CD4-positive, CD25-positive, alpha-beta regulatory T cell (primary cell): Measurements from ENCODE around the gene NTRK3. TPM values are rescaled to one million over a fixed set of nuclear protein-coding genes. Genes with fewer than 3 reads are reported as not detected.
"Not testable (repeated sequence)": the region's sequence is repeated elsewhere in the genome, so short reads cannot be mapped to it uniquely, and the experiment has no call there.

Experiments
- ATAC-seq, 2 donors: fragments of 150-1000 bp; cut with Tn5 transposase; one replicate each; pipeline ENCODE4 v1.10.0; 2021; ENCODE audit warnings: low read depth in 2 of 2, moderate number of reproducible peaks in 2 of 2, moderate library complexity in 1 of 2
- DNase-seq, 3 donors: peaks; one replicate each; pipeline versions ENCODE4 v3.0.0 to v3.0.0-alpha.2; 2012 to 2022; ENCODE audit warnings: mixed read lengths in 1 of 3
- H3K27ac ChIP-seq: one replicate; pipeline ENCODE4 v1.7.0; 2013; ENCODE audit warnings: mild to moderate bottlenecking, low read length; ENCODE audit not compliant: insufficient read depth, poor library complexity, severe bottlenecking
- H3K27me3 ChIP-seq: one replicate; pipeline ENCODE4 v1.7.0; 2013; ENCODE audit warnings: low read length; ENCODE audit not compliant: control insufficient read depth, insufficient read depth
- H3K36me3 ChIP-seq: one replicate; pipeline ENCODE4 v1.7.0; 2013; ENCODE audit warnings: mild to moderate bottlenecking, low read length, moderate library complexity; ENCODE audit not compliant: control insufficient read depth, insufficient read depth
- H3K4me1 ChIP-seq: 2 replicates; pipeline ENCODE4 v1.7.0; 2013; ENCODE audit warnings: mild to moderate bottlenecking, low read length; ENCODE audit not compliant: insufficient read depth, control insufficient read depth, poor library complexity, severe bottlenecking
- H3K4me3 ChIP-seq: one replicate; pipeline ENCODE4 v1.7.0; 2013; ENCODE audit warnings: low read depth, mild to moderate bottlenecking, low read length, moderate library complexity
- H3K9me3 ChIP-seq, 2 experiments: 1 replicate in 1 of 2; 2 replicates in 1 of 2; pipeline ENCODE4 v1.7.0; 2013; ENCODE audit warnings: low read length in 2 of 2, mild to moderate bottlenecking in 1 of 2, moderate library complexity in 1 of 2; ENCODE audit not compliant: control insufficient read depth in 2 of 2
- H3K27ac Mint-ChIP-seq, 3 donors: one replicate each; pipeline ENCODE4 v1.8.0; 2020 to 2022; ENCODE audit warnings: mild to moderate bottlenecking in 3 of 3, mixed read lengths in 3 of 3, moderate library complexity in 2 of 3
- H3K27me3 Mint-ChIP-seq: one replicate; pipeline ENCODE4 v1.8.0; 2022; ENCODE audit warnings: mild to moderate bottlenecking, mixed read lengths
- H3K36me3 Mint-ChIP-seq: one replicate; pipeline ENCODE4 v1.8.0; 2020; ENCODE audit warnings: mixed read lengths
- H3K4me1 Mint-ChIP-seq, 4 donors: one replicate each; pipeline ENCODE4 v1.8.0; 2020 to 2022; ENCODE audit warnings: mixed read lengths in 4 of 4, mild to moderate bottlenecking in 1 of 4
- H3K4me3 Mint-ChIP-seq, 4 donors: one replicate each; pipeline ENCODE4 v1.8.0; 2020 to 2022; ENCODE audit warnings: mild to moderate bottlenecking in 4 of 4, mixed read lengths in 4 of 4, moderate library complexity in 3 of 4
- H3K9me3 Mint-ChIP-seq, 7 donors: one replicate each; pipeline ENCODE4 v1.8.0; 2020 to 2022; ENCODE audit warnings: mixed read lengths in 7 of 7, mild to moderate bottlenecking in 3 of 7, moderate library complexity in 2 of 7
- polyA plus RNA-seq, 4 donors: library from polyadenylated mRNA; unstranded; fragments of 300-500 nt; fragmentation: Illumina TruSeq; gene quantifications; one replicate each; pipeline ENCODE4 v1.2.3, GENCODE V29; 2021
- total RNA-seq: library from RNA; stranded (reverse); gene quantifications from one replicate; pipeline ENCODE4 v1.2.3, GENCODE V29; 2022

Gene NTRK3
- total and polyA plus RNA-seq, 5 donors from 2014 or later, result not detected

- ATAC-seq (no peak), DNase-seq (no peak)
- Histone ChIP-seq H3K27me3 (no peaks in the 10 kb centered on the region), H3K36me3 (no peaks in the 10 kb centered on the region), H3K4me1 (no peaks in the 10 kb centered on the region), H3K9me3 (no peaks in the 10 kb centered on the region), H3K27ac (no peak overlapping the region), H3K4me3 (no peak overlapping the region)
- Mint-ChIP-seq H3K27me3 (no peaks in the 10 kb centered on the region), H3K27ac (no peak overlapping the region), H3K4me3 (no peak overlapping the region), H3K9me3 (peaks cover 0 to 4% (median 0%) of the 10 kb centered on the region in 7 donors), H3K36me3 (no peaks in the 10 kb centered on the region), H3K4me1 (no peaks in the 10 kb centered on the region)
These were observed 213.1 kb downstream of the NTRK3 start for GRCh38 chr15:88043396-88043795.

- Histone ChIP-seq H3K27me3 (no peaks in the 10 kb centered on the region), H3K36me3 (no peaks in the 10 kb centered on the region), H3K27ac (no peak overlapping the region), H3K9me3 (no peaks in the 10 kb centered on the region), H3K4me3 (no peak overlapping the region), H3K4me1 (no peaks in the 10 kb centered on the region)
- ATAC-seq (no peak), DNase-seq (no peak)
- Mint-ChIP-seq H3K27me3 (no peaks in the 10 kb centered on the region), H3K4me3 (no peak overlapping the region), H3K4me1 (no peaks in the 10 kb centered on the region), H3K9me3 (peaks cover 0 to 4% (median 0%) of the 10 kb centered on the region in 7 donors), H3K27ac (no peak overlapping the region), H3K36me3 (no peaks in the 10 kb centered on the region)
These were observed 214.5 kb downstream of the NTRK3 start for GRCh38 chr15:88042047-88042446.

- Histone ChIP-seq H3K27me3 (peaks cover 2% of the 10 kb centered on the region), H3K36me3 (no peaks in the 10 kb centered on the region), H3K27ac (no peak overlapping the region), H3K9me3 (no peaks in the 10 kb centered on the region), H3K4me3 (no peak overlapping the region), H3K4me1 (no peaks in the 10 kb centered on the region)
- Mint-ChIP-seq H3K4me3 (no peak overlapping the region), H3K27me3 (peaks cover 4% of the 10 kb centered on the region), H3K4me1 (no peaks in the 10 kb centered on the region), H3K9me3 (peaks cover 0 to 4% (median 0%) of the 10 kb centered on the region in 7 donors), H3K36me3 (no peaks in the 10 kb centered on the region), H3K27ac (no peak overlapping the region)
- DNase-seq (no peak), ATAC-seq (no peak)
These were observed 216.0 kb downstream of the NTRK3 start for GRCh38 chr15:88040516-88040915.

- H3K9me3 ChIP-seq, result no peaks in the 10 kb centered on the region
- peaks cover 2% of the 10 kb centered on the region for H3K27me3 ChIP-seq
- DNase-seq (no peak), ATAC-seq (no peak)
- Mint-ChIP-seq H3K4me3 (no peak overlapping the region), H3K27ac (no peak overlapping the region), H3K36me3 (no peaks in the 10 kb centered on the region), H3K4me1 (no peaks in the 10 kb centered on the region), H3K9me3 (peaks cover 0 to 3% (median 0%) of the 10 kb centered on the region in 7 donors), H3K27me3 (peaks cover 4% of the 10 kb centered on the region)
- no peaks in the 10 kb centered on the region for H3K4me1 ChIP-seq
- H3K4me3 ChIP-seq, result no peak overlapping the region
- H3K27ac ChIP-seq, result no peak overlapping the region
- H3K36me3 ChIP-seq, result no peaks in the 10 kb centered on the region
These were observed 218.3 kb downstream of the NTRK3 start for GRCh38 chr15:88038261-88038660.

GRCh38 chr15:88036154-88036839, 220.2 kb downstream of the NTRK3 start:
- peaks cover 0 to 2% (median 0%) of the 10 kb centered on the region in 7 donors for H3K9me3 Mint-ChIP-seq

GRCh38 chr15:88035381-88035780, 221.2 kb downstream of the NTRK3 start:
- Mint-ChIP-seq H3K27ac (no peak overlapping the region), H3K4me3 (no peak overlapping the region), H3K27me3 (peaks cover 4% of the 10 kb centered on the region), H3K9me3 (peaks cover 0 to 2% (median 0%) of the 10 kb centered on the region in 7 donors), H3K4me1 (no peaks in the 10 kb centered on the region), H3K36me3 (no peaks in the 10 kb centered on the region)
- Histone ChIP-seq H3K27ac (no peak overlapping the region), H3K9me3 (no peaks in the 10 kb centered on the region), H3K4me3 (no peak overlapping the region), H3K36me3 (no peaks in the 10 kb centered on the region), H3K27me3 (peaks cover 2% of the 10 kb centered on the region), H3K4me1 (no peaks in the 10 kb centered on the region)
- no peak for DNase-seq
- no peak for ATAC-seq

More at GRCh38 chr15:88036154-88036839, 220.2 kb downstream of the NTRK3 start:
- Mint-ChIP-seq H3K4me3 (no peak overlapping the region), H3K27ac (no peak overlapping the region), H3K27me3 (peaks cover 4% of the 10 kb centered on the region), H3K4me1 (no peaks in the 10 kb centered on the region), H3K36me3 (no peaks in the 10 kb centered on the region)
- Histone ChIP-seq H3K9me3 (no peaks in the 10 kb centered on the region), H3K27ac (no peak overlapping the region), H3K4me1 (no peaks in the 10 kb centered on the region), H3K27me3 (peaks cover 2% of the 10 kb centered on the region), H3K4me3 (no peak overlapping the region), H3K36me3 (no peaks in the 10 kb centered on the region)
- DNase-seq (no peak), ATAC-seq (no peak)

GRCh38 chr15:88033421-88033820, 223.1 kb downstream of the NTRK3 start:
- H3K4me1 ChIP-seq, H3K27me3 Mint-ChIP-seq, H3K27ac Mint-ChIP-seq: not testable (repeated sequence)

GRCh38 chr15:88032787-88033186, 223.8 kb downstream of the NTRK3 start:
- no peak overlapping the region for H3K4me3 Mint-ChIP-seq
- H3K4me1 Mint-ChIP-seq, result no peaks in the 10 kb centered on the region
- H3K36me3 ChIP-seq, result no peaks in the 10 kb centered on the region
- H3K36me3 Mint-ChIP-seq, result no peaks in the 10 kb centered on the region
- DNase-seq, result no peak
- no peak overlapping the region for H3K27ac ChIP-seq
- H3K27me3 ChIP-seq, result peaks cover 2% of the 10 kb centered on the region
- H3K9me3 Mint-ChIP-seq, result peaks cover 0 to 2% (median 0%) of the 10 kb centered on the region in 7 donors
- H3K4me1 ChIP-seq, result no peaks in the 10 kb centered on the region
- H3K9me3 ChIP-seq, result no peaks in the 10 kb centered on the region
- H3K27ac Mint-ChIP-seq, result no peak overlapping the region
- H3K4me3 ChIP-seq, result no peak overlapping the region
- no peak for ATAC-seq
- peaks cover 4% of the 10 kb centered on the region for H3K27me3 Mint-ChIP-seq

More at GRCh38 chr15:88033421-88033820, 223.1 kb downstream of the NTRK3 start:
- not testable (repeated sequence) for H3K4me3 Mint-ChIP-seq, H3K36me3 Mint-ChIP-seq, H3K27me3 ChIP-seq, H3K36me3 ChIP-seq, H3K4me1 Mint-ChIP-seq, H3K4me3 ChIP-seq, H3K9me3 ChIP-seq, ATAC-seq, H3K27ac ChIP-seq, H3K9me3 Mint-ChIP-seq, DNase-seq
